Endothelial cell of coronary artery (primary cell): ENCODE data around the gene FBXL20. TPM values are rescaled to one million over a fixed set of nuclear protein-coding genes. Genes with fewer than 3 reads are reported as not detected.

Experiments used
- total RNA-seq: library from RNA; depleted of rRNA; stranded (reverse); fragments of >200 nt; gene quantifications from 2 replicates; pipeline ENCODE4 v1.2.3, GENCODE V29; 2014

The FBXL20 gene, protein sequence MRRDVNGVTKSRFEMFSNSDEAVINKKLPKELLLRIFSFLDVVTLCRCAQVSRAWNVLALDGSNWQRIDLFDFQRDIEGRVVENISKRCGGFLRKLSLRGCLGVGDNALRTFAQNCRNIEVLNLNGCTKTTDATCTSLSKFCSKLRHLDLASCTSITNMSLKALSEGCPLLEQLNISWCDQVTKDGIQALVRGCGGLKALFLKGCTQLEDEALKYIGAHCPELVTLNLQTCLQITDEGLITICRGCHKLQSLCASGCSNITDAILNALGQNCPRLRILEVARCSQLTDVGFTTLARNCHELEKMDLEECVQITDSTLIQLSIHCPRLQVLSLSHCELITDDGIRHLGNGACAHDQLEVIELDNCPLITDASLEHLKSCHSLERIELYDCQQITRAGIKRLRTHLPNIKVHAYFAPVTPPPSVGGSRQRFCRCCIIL
- total RNA-seq = 9.8 and 11.3 TPM in 2 replicates

DNA sequence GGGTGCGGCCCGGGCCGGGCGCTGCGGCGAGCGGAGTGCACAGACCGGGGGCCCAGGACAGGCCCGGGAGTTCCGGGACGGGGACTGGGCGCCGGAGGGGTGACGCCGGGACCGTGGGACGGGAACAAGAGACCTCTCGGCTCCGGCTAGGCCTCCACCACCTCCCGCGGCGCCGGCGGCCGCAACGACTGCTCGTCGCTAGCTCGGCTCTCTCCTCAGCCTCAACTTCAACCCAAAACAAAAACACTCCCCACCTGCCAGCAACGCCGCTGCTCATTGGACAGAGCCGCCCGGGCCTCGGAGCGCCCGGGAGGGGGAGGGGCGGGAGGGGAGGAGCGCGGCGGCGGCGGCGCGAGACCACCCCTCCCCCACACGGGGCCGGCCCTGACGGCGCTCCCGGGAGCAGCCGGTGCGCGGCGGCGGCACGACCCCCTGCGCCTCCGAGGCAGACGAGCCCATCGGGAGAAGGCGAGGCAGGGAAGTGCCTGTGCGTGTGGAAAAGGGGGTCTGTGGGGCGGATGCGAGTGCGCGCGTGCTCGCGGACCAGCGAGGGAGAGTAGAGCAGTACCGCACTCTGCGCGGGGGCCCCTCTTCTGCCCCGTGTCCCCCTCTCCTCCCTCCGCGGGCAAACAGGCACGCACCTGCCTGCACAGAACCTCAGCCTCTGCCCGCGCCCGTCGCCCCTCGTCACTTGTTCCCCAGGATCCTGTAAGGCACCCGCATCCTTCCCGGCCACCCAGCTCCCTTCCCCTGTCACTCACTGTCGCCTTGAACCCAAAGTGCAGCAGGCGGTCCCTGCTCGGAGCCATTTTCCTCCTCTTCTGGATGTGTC is at the start of gene FBXL20:
TSS of gene FBXL20 (minus strand) at position 215 of the 832 bp plus-strand sequence. CDS start 224 bp downstream, outside the sequence.

DNA sequence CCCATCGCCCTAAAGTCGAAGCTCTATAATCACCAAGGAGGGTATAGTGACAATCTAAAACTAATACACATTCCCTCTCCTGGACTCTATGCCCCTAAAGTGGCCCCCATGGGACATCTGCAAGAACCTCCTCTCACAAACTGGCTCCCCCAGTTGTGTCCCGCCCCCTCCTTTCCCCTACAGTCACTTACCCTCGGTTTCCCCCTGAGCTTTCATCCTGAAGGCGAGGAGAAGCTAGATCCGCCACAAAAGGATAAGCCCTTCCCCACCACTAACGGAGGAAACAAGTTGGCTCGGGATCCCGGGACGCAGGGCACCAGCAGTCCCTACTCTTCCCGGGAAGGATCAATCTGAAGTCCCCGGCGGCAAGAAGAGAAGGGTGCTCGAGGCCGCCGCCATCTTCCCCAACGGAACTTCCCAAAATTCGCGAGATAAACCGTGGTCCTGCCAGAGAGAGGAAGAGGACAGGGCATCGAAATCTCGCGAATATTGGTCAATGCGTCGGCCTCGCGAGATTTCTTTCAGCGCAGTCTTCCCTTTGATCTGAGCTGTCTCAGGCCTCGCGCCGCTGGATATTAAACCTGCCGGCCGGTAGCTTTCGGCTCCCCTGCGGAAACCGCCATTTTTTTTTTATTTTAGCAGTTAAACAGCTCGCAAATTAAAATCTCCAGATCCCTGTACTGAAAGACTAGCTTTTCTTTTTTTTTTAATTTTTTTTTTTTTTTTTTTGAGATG is 49.6 kb upstream of the FBXL20 start, which contains the start of gene MED1:
TSS of gene MED1 (minus strand) at position 417 of the 735 bp plus-strand sequence. CDS start at position 216, 201 bp downstream.

DNA sequence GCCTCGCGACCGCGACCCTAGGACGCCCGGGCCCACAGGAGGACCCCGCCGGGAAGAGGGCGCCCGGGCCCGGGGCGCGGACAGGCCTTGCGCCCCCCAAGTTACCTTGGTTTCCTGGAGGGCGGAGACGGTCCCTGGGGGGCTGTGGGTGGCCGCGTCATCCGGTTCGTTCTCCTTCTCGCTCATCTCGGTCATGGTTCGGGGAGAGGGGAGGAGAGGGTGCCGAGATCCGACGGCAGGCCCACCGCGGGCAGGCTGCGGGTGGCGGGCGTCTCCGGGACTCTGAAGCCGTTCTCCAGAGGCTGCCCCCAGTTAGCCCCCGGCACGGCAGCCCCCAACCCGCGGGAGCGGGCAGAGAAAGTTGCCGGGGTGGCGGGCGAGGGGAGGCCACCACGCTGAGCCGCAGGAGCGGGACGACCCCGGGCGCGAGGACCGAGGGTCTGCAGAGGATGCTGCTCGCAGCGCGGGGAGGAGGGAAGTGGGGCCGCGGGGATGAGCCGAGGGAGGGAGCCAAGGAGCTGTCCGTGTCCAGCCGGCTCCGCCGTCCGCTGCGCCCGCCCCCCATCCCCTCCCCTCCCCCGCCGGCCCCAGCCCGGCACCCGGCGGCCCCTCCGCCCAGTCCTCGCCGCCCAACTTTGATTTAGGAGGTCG is 176.0 kb downstream of the FBXL20 start, which contains the start of gene STAC2:
TSS of gene STAC2 (minus strand) at position 638 of the 651 bp plus-strand sequence. CDS start at position 195, 443 bp downstream.

Other genes starting within 250 kb of the FBXL20 start
- not detected in 2 replicates for gene PLXDC1, start 250.0 kb downstream of the FBXL20 start, total RNA-seq
- not detected in 2 replicates for gene ARL5C, start 235.5 kb downstream of the FBXL20 start, total RNA-seq
- gene CACNB1, start 204.0 kb downstream of the FBXL20 start, total RNA-seq = 1.6 and 3.1 TPM in 2 replicates
- gene RPL19, start 201.3 kb downstream of the FBXL20 start, total RNA-seq = 2,229 and 2,251 TPM in 2 replicates
- gene STAC2, start 175.7 kb downstream of the FBXL20 start, total RNA-seq = not detected in 2 replicates
- 20.7 and 22.6 TPM in 2 replicates for gene MED1, start 49.6 kb upstream of the FBXL20 start, total RNA-seq
- 20.6 and 24.0 TPM in 2 replicates for gene CDK12, start 59.9 kb upstream of the FBXL20 start, total RNA-seq
- not detected in 2 replicates for gene NEUROD2, start 206.3 kb upstream of the FBXL20 start, total RNA-seq
- not detected in 2 replicates for gene PPP1R1B, start 225.3 kb upstream of the FBXL20 start, total RNA-seq
- 20.1 and 26.4 TPM in 2 replicates for gene STARD3, start 235.5 kb upstream of the FBXL20 start, total RNA-seq